ENCODE data around the gene GARIN3. TPM values are rescaled to one million over a fixed set of nuclear protein-coding genes. Genes with fewer than 3 reads are reported as not detected.

Gene GARIN3
- polyA plus RNA-seq, 4 donors: not detected

- Histone ChIP-seq H3K36me3 (ENCODE audit: control insufficient read depth in 3 of 3, insufficient read depth in 2 of 3, low read depth in 1 of 3, low read length in 3 of 3) (no peaks in the 10 kb centered on the region), H3K27ac (ENCODE audit: low read depth in 1 of 3, low read length in 2 of 3) (no peak overlapping the region), H3K4me3 (ENCODE audit: low read depth in 1 of 3, low read length in 3 of 3) (no peak overlapping the region), H3K9me3 (ENCODE audit: control insufficient read depth in 2 of 2, insufficient read depth in 1 of 2, low read depth in 1 of 2, low read length in 1 of 2) (no peaks in the 10 kb centered on the region), H3K4me1 (ENCODE audit: control insufficient read depth in 3 of 3, insufficient read depth in 2 of 3, low read depth in 1 of 3, low read length in 2 of 3) (no peaks in the 10 kb centered on the region), H3K27me3 (ENCODE audit: control insufficient read depth in 3 of 3, insufficient read depth in 3 of 3, low read length in 3 of 3) (no peaks in the 10 kb centered on the region)
- FAIRE-seq (no peak), DNase-seq (no peak)
- WGBS, 3 donors: 75 to 87% (median 75%) methylated on average over 6 of the region's 6 CpGs
Observed at GRCh38 chr5:157205708-157206107, 39.6 kb upstream of the GARIN3 start.

GRCh38 chr5:157204765-157205164 is 38.7 kb upstream of the GARIN3 start:
- 58 to 75% (median 59%) methylated on average over 4 of the region's 4 CpGs for WGBS, 3 donors
- DNase-seq (no peak), FAIRE-seq (no peak)
- Histone ChIP-seq H3K4me1 (ENCODE audit: control insufficient read depth in 3 of 3, insufficient read depth in 2 of 3, low read depth in 1 of 3, low read length in 2 of 3) (no peaks in the 10 kb centered on the region), H3K4me3 (ENCODE audit: low read depth in 1 of 3, low read length in 3 of 3) (no peak overlapping the region), H3K36me3 (ENCODE audit: control insufficient read depth in 3 of 3, insufficient read depth in 2 of 3, low read depth in 1 of 3, low read length in 3 of 3) (no peaks in the 10 kb centered on the region), H3K27ac (ENCODE audit: low read depth in 1 of 3, low read length in 2 of 3) (no peak overlapping the region), H3K27me3 (ENCODE audit: control insufficient read depth in 3 of 3, insufficient read depth in 3 of 3, low read length in 3 of 3) (no peaks in the 10 kb centered on the region), H3K9me3 (ENCODE audit: control insufficient read depth in 2 of 2, insufficient read depth in 1 of 2, low read depth in 1 of 2, low read length in 1 of 2) (no peaks in the 10 kb centered on the region)

GRCh38 chr5:157203417-157203816 is 37.4 kb upstream of the GARIN3 start:
- WGBS, 3 donors: 26 to 57% (median 35%) methylated on average over 4 of the region's 4 CpGs
- no peaks in the 10 kb centered on the region for H3K4me1 ChIP-seq (ENCODE audit: control insufficient read depth in 3 of 3, insufficient read depth in 2 of 3, low read depth in 1 of 3, low read length in 2 of 3)

GRCh38 chr5:157201857-157202256 is 35.8 kb upstream of the GARIN3 start:
- DNase-seq (no peak), FAIRE-seq (no peak)
- Histone ChIP-seq H3K27me3 (ENCODE audit: control insufficient read depth in 3 of 3, insufficient read depth in 3 of 3, low read length in 3 of 3) (peaks cover 0 to 3% (median 0%) of the 10 kb centered on the region in 3 donors), H3K27ac (ENCODE audit: low read depth in 1 of 3, low read length in 2 of 3) (no peak overlapping the region), H3K4me3 (ENCODE audit: low read depth in 1 of 3, low read length in 3 of 3) (no peak overlapping the region), H3K36me3 (ENCODE audit: control insufficient read depth in 3 of 3, insufficient read depth in 2 of 3, low read depth in 1 of 3, low read length in 3 of 3) (no peaks in the 10 kb centered on the region), H3K9me3 (ENCODE audit: control insufficient read depth in 2 of 2, insufficient read depth in 1 of 2, low read depth in 1 of 2, low read length in 1 of 2) (no peaks in the 10 kb centered on the region), H3K4me1 (ENCODE audit: control insufficient read depth in 3 of 3, insufficient read depth in 2 of 3, low read depth in 1 of 3, low read length in 2 of 3) (no peaks in the 10 kb centered on the region)
- WGBS, 3 donors: 68 to 78% (median 73%) methylated on average over 4 of the region's 4 CpGs

More at GRCh38 chr5:157203417-157203816, 37.4 kb upstream of the GARIN3 start:
- no peak for FAIRE-seq
- peak overlapping the region in 2 of 3 donors; percentile 48 to 52 for H3K27ac ChIP-seq (ENCODE audit: low read depth in 1 of 3, low read length in 2 of 3)
- no peak overlapping the region for H3K4me3 ChIP-seq (ENCODE audit: low read depth in 1 of 3, low read length in 3 of 3)
- H3K9me3 ChIP-seq (ENCODE audit: control insufficient read depth in 2 of 2, insufficient read depth in 1 of 2, low read depth in 1 of 2, low read length in 1 of 2): no peaks in the 10 kb centered on the region
- H3K36me3 ChIP-seq (ENCODE audit: control insufficient read depth in 3 of 3, insufficient read depth in 2 of 3, low read depth in 1 of 3, low read length in 3 of 3): no peaks in the 10 kb centered on the region
- peaks cover 0 to 3% (median 0%) of the 10 kb centered on the region in 3 donors for H3K27me3 ChIP-seq (ENCODE audit: control insufficient read depth in 3 of 3, insufficient read depth in 3 of 3, low read length in 3 of 3)
- no peak for DNase-seq

GRCh38 chr5:157198277-157198986 is 32.4 kb upstream of the GARIN3 start:
- H3K27ac ChIP-seq (ENCODE audit: low read depth in 1 of 3, low read length in 2 of 3): peak overlapping the region in 1 of 3 donors; percentile 8
- H3K36me3 ChIP-seq (ENCODE audit: control insufficient read depth in 3 of 3, insufficient read depth in 2 of 3, low read depth in 1 of 3, low read length in 3 of 3): no peaks in the 10 kb centered on the region
- FAIRE-seq: no peak
- no peaks in the 10 kb centered on the region for H3K4me1 ChIP-seq (ENCODE audit: control insufficient read depth in 3 of 3, insufficient read depth in 2 of 3, low read depth in 1 of 3, low read length in 2 of 3)
- no peak overlapping the region for H3K4me3 ChIP-seq (ENCODE audit: low read depth in 1 of 3, low read length in 3 of 3)
- DNase-seq: peak in 1 of 2 donors; percentile 20
- peaks cover 0 to 5% (median 0%) of the 10 kb centered on the region in 3 donors for H3K27me3 ChIP-seq (ENCODE audit: control insufficient read depth in 3 of 3, insufficient read depth in 3 of 3, low read length in 3 of 3)
- 31 to 45% (median 44%) methylated on average over 5 of the region's 5 CpGs for WGBS, 3 donors
- H3K9me3 ChIP-seq (ENCODE audit: control insufficient read depth in 2 of 2, insufficient read depth in 1 of 2, low read depth in 1 of 2, low read length in 1 of 2): no peaks in the 10 kb centered on the region

GRCh38 chr5:157197086-157197485 is 31.0 kb upstream of the GARIN3 start:
- Histone ChIP-seq H3K4me1 (ENCODE audit: control insufficient read depth in 3 of 3, insufficient read depth in 2 of 3, low read depth in 1 of 3, low read length in 2 of 3) (no peaks in the 10 kb centered on the region), H3K4me3 (ENCODE audit: low read depth in 1 of 3, low read length in 3 of 3) (no peak overlapping the region), H3K27ac (ENCODE audit: low read depth in 1 of 3, low read length in 2 of 3) (no peak overlapping the region), H3K9me3 (ENCODE audit: control insufficient read depth in 2 of 2, insufficient read depth in 1 of 2, low read depth in 1 of 2, low read length in 1 of 2) (peaks cover 0 to 3% of the 10 kb centered on the region in 2 donors), H3K36me3 (ENCODE audit: control insufficient read depth in 3 of 3, insufficient read depth in 2 of 3, low read depth in 1 of 3, low read length in 3 of 3) (no peaks in the 10 kb centered on the region), H3K27me3 (ENCODE audit: control insufficient read depth in 3 of 3, insufficient read depth in 3 of 3, low read length in 3 of 3) (peaks cover 0 to 5% (median 0%) of the 10 kb centered on the region in 3 donors)
- no peak for FAIRE-seq
- DNase-seq: peak in 1 of 2 donors; percentile 22
- 71 to 83% (median 77%) methylated on average over 3 of the region's 3 CpGs for WGBS, 3 donors

GRCh38 chr5:157196045-157196444 is 30.0 kb upstream of the GARIN3 start:
- DNase-seq: peak in 1 of 2 donors; percentile 15
- H3K27me3 ChIP-seq (ENCODE audit: control insufficient read depth in 3 of 3, insufficient read depth in 3 of 3, low read length in 3 of 3): peaks cover 0 to 5% (median 0%) of the 10 kb centered on the region in 3 donors
- no peak overlapping the region for H3K27ac ChIP-seq (ENCODE audit: low read depth in 1 of 3, low read length in 2 of 3)
- peaks cover 0 to 3% of the 10 kb centered on the region in 2 donors for H3K9me3 ChIP-seq (ENCODE audit: control insufficient read depth in 2 of 2, insufficient read depth in 1 of 2, low read depth in 1 of 2, low read length in 1 of 2)
- no peaks in the 10 kb centered on the region for H3K4me1 ChIP-seq (ENCODE audit: control insufficient read depth in 3 of 3, insufficient read depth in 2 of 3, low read depth in 1 of 3, low read length in 2 of 3)
- no peak overlapping the region for H3K4me3 ChIP-seq (ENCODE audit: low read depth in 1 of 3, low read length in 3 of 3)
- no peak for FAIRE-seq
- H3K36me3 ChIP-seq (ENCODE audit: control insufficient read depth in 3 of 3, insufficient read depth in 2 of 3, low read depth in 1 of 3, low read length in 3 of 3): no peaks in the 10 kb centered on the region

- Histone ChIP-seq H3K36me3 (ENCODE audit: control insufficient read depth in 3 of 3, insufficient read depth in 2 of 3, low read depth in 1 of 3, low read length in 3 of 3) (no peaks in the 10 kb centered on the region), H3K4me1 (ENCODE audit: control insufficient read depth in 3 of 3, insufficient read depth in 2 of 3, low read depth in 1 of 3, low read length in 2 of 3) (no peaks in the 10 kb centered on the region), H3K4me3 (ENCODE audit: low read depth in 1 of 3, low read length in 3 of 3) (no peak overlapping the region), H3K9me3 (ENCODE audit: control insufficient read depth in 2 of 2, insufficient read depth in 1 of 2, low read depth in 1 of 2, low read length in 1 of 2) (peaks cover 0 to 3% of the 10 kb centered on the region in 2 donors), H3K27ac (ENCODE audit: low read depth in 1 of 3, low read length in 2 of 3) (peak overlapping the region in 2 of 3 donors; percentile 43 to 65), H3K27me3 (ENCODE audit: control insufficient read depth in 3 of 3, insufficient read depth in 3 of 3, low read length in 3 of 3) (peaks cover 0 to 1% (median 0%) of the 10 kb centered on the region in 3 donors)
- DNase-seq (peak in 1 of 2 donors; percentile 27), FAIRE-seq (no peak)
- 79 to 84% (median 80%) methylated on average over 10 of the region's 10 CpGs for whole genome bisulfite sequencing, 3 donors
Observed at GRCh38 chr5:157193699-157194424, 27.8 kb upstream of the GARIN3 start.

Data from small intestine (tissue), 7 donors.